HepG2 (cell line): ENCODE results near the gene FXYD1. TPM values are rescaled to one million over a fixed set of nuclear protein-coding genes. Genes with fewer than 3 reads are reported as not detected.

Source experiments
- CEBPZ ChIP-seq: IDR thresholded peaks from 2 replicates; pipeline ENCODE4 v1.6.1; 2012; ENCODE audit warnings: low read length, improper control_type of control experiment
- CREB3 ChIP-seq: sonication (generic); formaldehyde crosslinking; IDR thresholded peaks from 2 replicates; pipeline ENCODE4 v1.5.0; 2020; ENCODE audit warnings: missing genetic modification reagents
- GATAD1 ChIP-seq: IDR thresholded peaks from 2 replicates; pipeline ENCODE4 v1.6.1; 2016; ENCODE audit warnings: missing genetic modification reagents, missing compliant biosample characterization
- GATAD2A ChIP-seq: IDR thresholded peaks from 2 replicates; pipeline ENCODE4 v1.6.1; 2016
- KDM5B ChIP-seq: sonication (generic); formaldehyde crosslinking; IDR thresholded peaks from 2 replicates; pipeline ENCODE4 v1.4.0; 2020; ENCODE audit warnings: missing genetic modification reagents, mild to moderate bottlenecking, borderline replicate concordance
- NFE2L1 ChIP-seq: sonication (generic); formaldehyde crosslinking; IDR thresholded peaks from 2 replicates; pipeline ENCODE4 v1.4.0; 2020; ENCODE audit warnings: missing genetic modification reagents, mild to moderate bottlenecking, borderline replicate concordance
- NFRKB ChIP-seq: fragments of 450-650 bp; IDR thresholded peaks from 2 replicates; pipeline ENCODE4 v1.6.1; 2017
- SIN3A ChIP-seq: IDR thresholded peaks from 2 replicates; pipeline ENCODE4 v1.6.1; 2011; ENCODE audit warnings: low read depth, mild to moderate bottlenecking, control low read depth, low read length, borderline replicate concordance
- TCF12 ChIP-seq, 2 experiments: fragments of 450-650 bp in 1 of 2; sonication (generic) in 1 of 2; formaldehyde crosslinking in 1 of 2; IDR thresholded peaks; 2 replicates each; pipeline versions ENCODE4 v1.6.1 to v1.8.0; 2017 to 2022; ENCODE audit warnings: antibody characterized with exemption in 1 of 2, mild to moderate bottlenecking in 1 of 2, missing genetic modification reagents in 1 of 2, moderate library complexity in 1 of 2
- TP53 ChIP-seq: sonication (generic); formaldehyde crosslinking; conservative IDR thresholded peaks from 2 replicates; pipeline ENCODE4 v1.4.0; 2020; ENCODE audit warnings: missing genetic modification reagents
- ZBTB10 ChIP-seq: sonication (generic); formaldehyde crosslinking; IDR thresholded peaks from 2 replicates; pipeline ENCODE4 v1.4.0; 2020; ENCODE audit warnings: missing genetic modification reagents, borderline replicate concordance
- ZBTB7B ChIP-seq: sonication (generic); formaldehyde crosslinking; IDR thresholded peaks from 2 replicates; pipeline ENCODE4 v1.4.0; 2020; ENCODE audit warnings: missing genetic modification reagents
- ZFAT ChIP-seq: sonication (generic); formaldehyde crosslinking; conservative IDR thresholded peaks from 2 replicates; pipeline ENCODE4 v1.8.1; 2023; ENCODE audit warnings: missing genetic modification reagents, inconsistent platforms
- ZFP91 ChIP-seq: sonication (generic); formaldehyde crosslinking; IDR thresholded peaks from 2 replicates; pipeline ENCODE4 v1.9.0; 2022; ENCODE audit warnings: missing genetic modification reagents, mild to moderate bottlenecking, borderline replicate concordance
- ZNF570 ChIP-seq: sonication (generic); formaldehyde crosslinking; IDR thresholded peaks from 2 replicates; pipeline ENCODE4 v1.4.0; 2020; ENCODE audit warnings: mild to moderate bottlenecking, missing genetic modification reagents, borderline replicate concordance
- ZNF574 ChIP-seq: sonication (generic); formaldehyde crosslinking; IDR thresholded peaks from 2 replicates; pipeline ENCODE4 v1.4.0; 2020; ENCODE audit warnings: missing genetic modification reagents
- ZZZ3 ChIP-seq: sonication (generic); formaldehyde crosslinking; IDR thresholded peaks from 2 replicates; pipeline ENCODE4 v1.4.0; 2020; ENCODE audit warnings: missing genetic modification reagents, mild to moderate bottlenecking, borderline replicate concordance
- polyA plus RNA-seq, 8 experiments: library from polyadenylated mRNA; depleted of rRNA in 3 of 8; stranded (reverse) in 7 of 8; unstranded in 1 of 8; fragments of >200 nt; fragmentation: Illumina TruSeq in 4 of 8; extraction: Trizol in 4 of 8; gene quantifications; 2 replicates each; pipeline versions ENCODE4 v1.2.1 to v1.2.3, GENCODE V29; 2011 to 2016; ENCODE audit warnings: low read depth in 4 of 8, missing spikeins in 1 of 8, mixed read lengths in 1 of 8; ENCODE audit not compliant: insufficient read depth in 1 of 8
- total RNA-seq, 5 experiments: library from RNA; depleted of rRNA; stranded (reverse); fragments of >200 nt; fragmentation: Illumina TruSeq; extraction: Trizol; gene quantifications; 2 replicates each; pipeline ENCODE4 v1.2.3, GENCODE V29; 2016; ENCODE audit warnings: low read depth in 1 of 5

Gene FXYD1
- total and polyA plus RNA-seq, 2 of the 13 experiments (the other 11 are each of a cell fraction or from before 2014, with no cell fraction given): 31.2 TPM; not detected in 1

GRCh38 chr19:35114353-35115176, 24.1 kb upstream of the FXYD1 start (continued):
- TF ChIP-seq ZFP91 (CRISPR knock-in tag) (peak; percentile 28; the same call in 1 of the 2 replicates), KDM5B (CRISPR knock-in tag) (peak; percentile 73; the same call in 1 of the 2 replicates), SIN3A (no peak), ZZZ3 (CRISPR knock-in tag) (no peak), CREB3 (CRISPR knock-in tag) (no peak), TP53 (CRISPR knock-in tag) (no peak), ZNF574 (CRISPR knock-in tag) (0 out of 2 replicates have a peak, but pooled peaks have one; percentile 31), ZFAT (CRISPR knock-in tag) (no peak), ZNF570 (CRISPR knock-in tag) (no peak), NFRKB (no peak), TCF12 (IDR thresholded peaks at IDR 0.05) (no peak), TCF12 (CRISPR knock-in tag; IDR thresholded peaks at IDR 0.05) (no peak), NFE2L1 (CRISPR knock-in tag) (no peak), CEBPZ (no peak), ZBTB7B (CRISPR knock-in tag) (peak; percentile 99), GATAD1 (CRISPR knock-in tag) (no peak), GATAD2A (peak; percentile 52; the same call in 1 of the 2 replicates), ZBTB10 (CRISPR knock-in tag) (no peak)
